Ovary (tissue), 9 donors: ENCODE data around the gene ITPR2. TPM values are rescaled to one million over a fixed set of nuclear protein-coding genes. Genes with fewer than 3 reads are reported as not detected.

Experiments used
- DNase-seq, 5 donors: peaks; one replicate each; pipeline ENCODE4 v3.0.0-alpha.2; 2019 to 2020
- H3K27ac ChIP-seq, 2 donors: fragments of 200-600 bp; one replicate each; pipeline versions ENCODE4 v1.5.1 to v1.8.0; 2019 to 2022
- H3K27me3 ChIP-seq: fragments of 200-600 bp; one replicate; pipeline ENCODE4 v1.8.0; 2022
- H3K36me3 ChIP-seq: fragments of 200-600 bp; sonication (generic); one replicate; pipeline ENCODE4 v1.5.1; 2019
- H3K4me1 ChIP-seq: one replicate; pipeline ENCODE4 v1.8.1; 2013; ENCODE audit warnings: mild to moderate bottlenecking, moderate library complexity; ENCODE audit not compliant: insufficient read depth
- H3K4me3 ChIP-seq: fragments of 200-600 bp; sonication (generic); one replicate; pipeline ENCODE4 v1.5.1; 2017
- H3K9me3 ChIP-seq, 2 donors: fragments of 200-600 bp in 1 of 2; sonication (generic) in 1 of 2; one replicate each; pipeline versions ENCODE4 v1.5.1 to v1.8.1; 2013 to 2019; ENCODE audit warnings: mild to moderate bottlenecking in 1 of 2, moderate library complexity in 1 of 2
- CTCF ChIP-seq, 3 donors: fragments of 450-650 bp in 2 of 3; fragments of 200-600 bp in 1 of 3; IDR thresholded peaks; one replicate each; pipeline versions ENCODE4 v1.5.1 to v1.8.0; 2016 to 2022; ENCODE audit warnings: antibody characterized with exemption in 3 of 3, mild to moderate bottlenecking in 1 of 3
- EP300 ChIP-seq: sonication (generic); formaldehyde crosslinking; IDR thresholded peaks from one replicate; pipeline ENCODE4 v1.6.1; 2017; ENCODE audit warnings: antibody characterized with exemption
- POLR2A ChIP-seq: fragments of 450-650 bp; IDR thresholded peaks from one replicate; pipeline ENCODE4 v1.6.1; 2017; ENCODE audit warnings: antibody characterized with exemption, mild to moderate bottlenecking, moderate library complexity
- WGBS, 3 donors: extraction: QIAGEN DNeasy Blood & Tissue Kit in 1 of 3; methylation state at CpG; one replicate each; pipeline versions ENCODE4 v1.1.5 to v1.1.7; 2013 to 2017; 5-methylcytosine and 5-hydroxymethylcytosine counted together
- intact Hi-C, 4 donors: fragments of 100-400 bp; cut with DNase I; formaldehyde crosslinking; loops; one replicate each; pipeline versions ENCODE4 v1.11.0 to v1.15.1; 2022 to 2023
- polyA plus RNA-seq, 2 donors: library from polyadenylated mRNA; stranded (reverse); fragments of 200-250 nt in 1 of 2; fragments of 350-450 nt in 1 of 2; fragmentation: Illumina TruSeq in 1 of 2; extraction: RNeasy Lipid Tissue Mini Kit (QIAGEN cat#74804) in 1 of 2; gene quantifications; one replicate each; pipeline ENCODE4 v1.2.3, GENCODE V29; 2013 to 2014
- total RNA-seq, 7 donors: library from RNA; depleted of rRNA in 2 of 7; stranded (reverse); fragments of >200 nt in 2 of 7; fragmentation: NEBNext Ultra II Directional in 3 of 7; extraction: Animal tissue kit (Norgen Biotek cat#: 25700) in 3 of 7; gene quantifications; one replicate each; pipeline versions ENCODE4 v1.1.0 to v1.2.4, GENCODE V29; 2016 to 2023
- donor health status: DM: no; HTN: no; CAD: no; lungs with moderate emphysema.
- donor health status: DM: no; HTN: no; CAD: no.
- donor health status: Bipolar disorder and iron deficiency.
- donor health status: DM: yes; HTN: yes; CAD: no.
- donor health status: DM: no; HTN: no; CAD: no.
- donor health status: DM: yes; HTN: yes; CAD: no.

The ITPR2 gene
- total and polyA plus RNA-seq, 9 donors, result 5.9 to 51.1 (median 32.9) TPM

GRCh38 chr12:26658991-26659390 lies 174.0 kb downstream of the ITPR2 start:
- TF ChIP-seq CTCF (IDR thresholded peaks at IDR 0.05), result no peak
- no peak for TF ChIP-seq POLR2A
- TF ChIP-seq EP300, result no peak
- Histone ChIP-seq H3K27me3 (no peaks in the 10 kb centered on the region), H3K9me3 (no peaks in the 10 kb centered on the region), H3K36me3 (no peaks in the 10 kb centered on the region), H3K27ac (no peak overlapping the region), H3K4me1 (peaks cover 1% of the 10 kb centered on the region), H3K4me3 (no peak overlapping the region)
- no peak for DNase-seq
- WGBS, 3 donors, result 14 to 15% (median 15%) methylated on average over 4 of the region's 4 CpGs
- intact Hi-C loops, result loop anchor here in 2 of 4 donors (10.0 kb wide), 2 partner anchors 544 to 564 kb away; no protein-coding TSS in a partner anchor

GRCh38 chr12:26654623-26655022 lies 178.4 kb downstream of the ITPR2 start:
- DNase-seq, result no peak
- intact Hi-C loops, result loop anchor here in 2 of 4 donors (10.0 kb wide), 2 partner anchors 540 to 560 kb away; no protein-coding TSS in a partner anchor
- no peaks in the 10 kb centered on the region for H3K36me3 ChIP-seq
- H3K4me3 ChIP-seq, result no peak overlapping the region
- H3K27me3 ChIP-seq, result no peaks in the 10 kb centered on the region
- no peaks in the 10 kb centered on the region for H3K9me3 ChIP-seq
- H3K27ac ChIP-seq, result no peak overlapping the region
- TF ChIP-seq POLR2A, result no peak
- peaks cover 3% of the 10 kb centered on the region for H3K4me1 ChIP-seq

- intact Hi-C loops, result loop anchor here in 2 of 4 donors (10.0 kb wide), 2 partner anchors 537 to 557 kb away; no protein-coding TSS in a partner anchor
- Histone ChIP-seq H3K36me3 (no peaks in the 10 kb centered on the region), H3K9me3 (no peaks in the 10 kb centered on the region), H3K4me3 (no peak overlapping the region), H3K4me1 (peaks cover 2% of the 10 kb centered on the region), H3K27me3 (no peaks in the 10 kb centered on the region), H3K27ac (no peak overlapping the region)
- peak in 4 of 5 donors; percentile 18 to 63 (median 38) for DNase-seq
- WGBS, 3 donors, result 45 to 47% (median 45%) methylated on average over 7 of the region's 7 CpGs
- peak; percentile 17 to 73 (median 71) for TF ChIP-seq CTCF (IDR thresholded peaks at IDR 0.05)
- TF ChIP-seq POLR2A, result no peak
Measured at GRCh38 chr12:26651566-26652188, 181.3 kb downstream of the ITPR2 start.

- intact Hi-C loops, result loop anchor here in 2 of 4 donors (10.0 kb wide), 2 partner anchors 536 to 556 kb away; no protein-coding TSS in a partner anchor
- no peak for TF ChIP-seq POLR2A
- TF ChIP-seq CTCF (IDR thresholded peaks at IDR 0.05), result no peak
- TF ChIP-seq EP300, result no peak
- no peak overlapping the region for H3K27ac ChIP-seq
- H3K4me1 ChIP-seq, result peaks cover 2% of the 10 kb centered on the region
- H3K9me3 ChIP-seq, result no peaks in the 10 kb centered on the region
- no peaks in the 10 kb centered on the region for H3K36me3 ChIP-seq
- H3K4me3 ChIP-seq, result no peak overlapping the region
- no peak for DNase-seq
- H3K27me3 ChIP-seq, result no peaks in the 10 kb centered on the region
Measured at GRCh38 chr12:26651036-26651435, 182.0 kb downstream of the ITPR2 start.

GRCh38 chr12:26648999-26649398 lies 184.0 kb downstream of the ITPR2 start:
- 12 to 31% (median 16%) methylated on average over 1 of the region's 1 CpG for WGBS, 3 donors
- no peaks in the 10 kb centered on the region for H3K36me3 ChIP-seq
- no peaks in the 10 kb centered on the region for H3K9me3 ChIP-seq
- H3K27me3 ChIP-seq, result no peaks in the 10 kb centered on the region
- no peak for DNase-seq
- H3K4me1 ChIP-seq, result peaks cover 2% of the 10 kb centered on the region
- TF ChIP-seq EP300 (no peak), POLR2A (no peak), CTCF (IDR thresholded peaks at IDR 0.05) (no peak)
- no peak overlapping the region for H3K27ac ChIP-seq
- no peak overlapping the region for H3K4me3 ChIP-seq
- intact Hi-C loops, result no loop called here
